OCI-LY3 (cell line): ENCODE data around the gene OSTM1.

ENCODE experiments used
- H2AFZ ChIP-seq: fragments of 200-600, 300-600 bp; shearing (Covaris generic); 2 replicates; pipeline ENCODE4 v1.6.0; 2014; ENCODE audit warnings: antibody characterized with exemption, low read depth, low read length
- H3K27ac ChIP-seq: fragments of 200-600, 300-600 bp; sonication (generic); 2 replicates; pipeline ENCODE4 v1.5.1; 2014; ENCODE audit warnings: mild to moderate bottlenecking, low read length, moderate library complexity, mixed read lengths
- H3K27me3 ChIP-seq: fragments of 200-600, 300-600 bp; sonication (generic); 2 replicates; pipeline ENCODE4 v1.6.1; 2014; ENCODE audit warnings: low read depth, low read length, mixed read lengths
- H3K36me3 ChIP-seq: fragments of 200-600, 300-600 bp; sonication (generic); replicated peaks from 2 replicates; pipeline ENCODE3; 2014; ENCODE audit warnings: low read depth, low read length, mixed read lengths
- H3K4me1 ChIP-seq: fragments of 300-600, 200-600 bp; sonication (generic); 2 replicates; pipeline ENCODE4 v1.6.1; 2014; ENCODE audit warnings: low read length, mixed read lengths
- H3K4me2 ChIP-seq: fragments of 200-600, 300-600 bp; sonication (generic); 2 replicates; pipeline ENCODE4 v1.6.1; 2014; ENCODE audit warnings: low read length, mixed read lengths
- H3K4me3 ChIP-seq: fragments of 300-600, 200-600 bp; sonication (generic); 2 replicates; pipeline ENCODE4 v1.5.1; 2014; ENCODE audit warnings: antibody characterized with exemption, mild to moderate bottlenecking, low read length, moderate library complexity
- H3K79me2 ChIP-seq: fragments of 300-600, 200-600 bp; shearing (Covaris generic); 2 replicates; pipeline ENCODE4 v1.6.1; 2014; ENCODE audit warnings: mild to moderate bottlenecking, low read length, mixed read lengths
- H3K9ac ChIP-seq: fragments of 300-600, 200-600 bp; shearing (Covaris generic); 2 replicates; pipeline ENCODE4 v1.6.0; 2014; ENCODE audit warnings: mild to moderate bottlenecking, low read length, moderate library complexity
- H3K9me3 ChIP-seq: fragments of 200-600, 300-600 bp; shearing (Covaris generic); 2 replicates; pipeline ENCODE4 v1.6.1; 2014; ENCODE audit warnings: low read length, mixed read lengths; ENCODE audit not compliant: insufficient read depth
- H4K20me1 ChIP-seq: fragments of 200-600, 300-600 bp; sonication (generic); 2 replicates; pipeline ENCODE4 v1.6.1; 2016; ENCODE audit warnings: low read length, mixed read lengths; ENCODE audit not compliant: insufficient read depth
- EZH2phosphoT487 ChIP-seq: fragments of 200-600 bp; shearing (Covaris generic); IDR thresholded peaks from 2 replicates; pipeline ENCODE4 v1.6.1; 2018; ENCODE audit warnings: antibody characterized with exemption, mixed run types, low read depth
- TF ChIP-seq, protein P1 (sequence below): fragments of 200-600, 300-600 bp; sonication (generic); IDR thresholded peaks from 2 replicates; pipeline ENCODE4 v1.5.1; 2014; ENCODE audit warnings: antibody characterized with exemption, low read length, low read depth

OSTM1 gene

DNA sequence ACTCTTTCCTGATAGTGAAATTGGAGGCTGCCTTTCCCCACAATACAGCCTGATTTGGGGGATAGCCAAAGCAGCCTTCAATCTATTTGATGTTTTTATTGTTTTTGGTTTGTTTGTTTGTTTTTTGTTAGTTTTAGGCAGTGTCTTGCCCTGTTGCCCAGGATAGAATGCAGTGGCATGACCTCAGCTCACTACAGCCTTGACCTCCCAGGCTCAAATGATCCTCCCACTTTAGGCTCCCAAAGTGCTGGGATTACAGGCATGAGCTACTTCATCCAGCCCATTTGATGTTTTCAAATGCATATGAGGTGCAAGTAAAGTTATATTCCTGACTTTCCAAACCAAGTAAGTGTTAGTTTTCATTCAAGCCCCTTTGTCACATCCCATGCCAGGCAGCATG is 75.2 kb downstream of the OSTM1 start:
- Histone ChIP-seq H3K4me1 (peaks cover 6% of the 10 kb centered on the region), H3K9ac (no peak overlapping the region), H4K20me1 (no peaks in the 10 kb centered on the region), H3K4me3 (no peak overlapping the region), H2AFZ (no peak overlapping the region), H3K4me2 (no peak overlapping the region), H3K79me2 (no peaks in the 10 kb centered on the region), H3K36me3 (no peaks in the 10 kb centered on the region), H3K27me3 (no peaks in the 10 kb centered on the region), H3K27ac (no peak overlapping the region), H3K9me3 (no peaks in the 10 kb centered on the region)
- no peak for TF ChIP-seq EZH2phosphoT487
- TF ChIP-seq, protein P1, sequence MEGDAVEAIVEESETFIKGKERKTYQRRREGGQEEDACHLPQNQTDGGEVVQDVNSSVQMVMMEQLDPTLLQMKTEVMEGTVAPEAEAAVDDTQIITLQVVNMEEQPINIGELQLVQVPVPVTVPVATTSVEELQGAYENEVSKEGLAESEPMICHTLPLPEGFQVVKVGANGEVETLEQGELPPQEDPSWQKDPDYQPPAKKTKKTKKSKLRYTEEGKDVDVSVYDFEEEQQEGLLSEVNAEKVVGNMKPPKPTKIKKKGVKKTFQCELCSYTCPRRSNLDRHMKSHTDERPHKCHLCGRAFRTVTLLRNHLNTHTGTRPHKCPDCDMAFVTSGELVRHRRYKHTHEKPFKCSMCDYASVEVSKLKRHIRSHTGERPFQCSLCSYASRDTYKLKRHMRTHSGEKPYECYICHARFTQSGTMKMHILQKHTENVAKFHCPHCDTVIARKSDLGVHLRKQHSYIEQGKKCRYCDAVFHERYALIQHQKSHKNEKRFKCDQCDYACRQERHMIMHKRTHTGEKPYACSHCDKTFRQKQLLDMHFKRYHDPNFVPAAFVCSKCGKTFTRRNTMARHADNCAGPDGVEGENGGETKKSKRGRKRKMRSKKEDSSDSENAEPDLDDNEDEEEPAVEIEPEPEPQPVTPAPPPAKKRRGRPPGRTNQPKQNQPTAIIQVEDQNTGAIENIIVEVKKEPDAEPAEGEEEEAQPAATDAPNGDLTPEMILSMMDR = no peak

GRCh38 chr6:107991772-107992550 is 82.6 kb downstream of the OSTM1 start:
- Histone ChIP-seq H3K27me3 (no peaks in the 10 kb centered on the region), H3K4me2 (peak overlapping the region; percentile 85), H4K20me1 (no peaks in the 10 kb centered on the region), H3K27ac (no peak overlapping the region), H3K4me1 (peaks cover 12% of the 10 kb centered on the region), H3K79me2 (no peaks in the 10 kb centered on the region), H3K9me3 (no peaks in the 10 kb centered on the region), H2AFZ (peak overlapping the region; percentile 88; the same call in 1 of the 2 replicates), H3K9ac (no peak overlapping the region), H3K4me3 (peak overlapping the region; percentile 56; the same call in 1 of the 2 replicates), H3K36me3 (no peaks in the 10 kb centered on the region)
- TF ChIP-seq, protein P1 = no peak
- TF ChIP-seq EZH2phosphoT487 = no peak
